ENCODE results near the gene NRBF2.

NRBF2 gene

GRCh38 chr10:63137306-63137705 is 4.2 kb downstream of the NRBF2 start:
- Histone ChIP-seq H3K27ac (peak overlapping the region; percentile 54), H3K4me1 (ENCODE audit: control insufficient read depth in 1 of 2, insufficient read depth in 1 of 2, low read depth in 1 of 2, low read length in 1 of 2) (peaks cover 64 to 84% of the 10 kb centered on the region in 2 experiments)

GRCh38 chr10:63140077-63140476 is 6.9 kb downstream of the NRBF2 start:
- Histone ChIP-seq H3K4me3 (ENCODE audit: low read depth in 1 of 2, low read length in 1 of 2) (no peak overlapping the region), H3K27ac (peak overlapping the region; percentile 63), H3K9me3 (no peaks in the 10 kb centered on the region), H3K4me1 (ENCODE audit: control insufficient read depth in 1 of 2, insufficient read depth in 1 of 2, low read depth in 1 of 2, low read length in 1 of 2) (peaks cover 69 to 87% of the 10 kb centered on the region in 2 experiments), H3K27me3 (no peaks in the 10 kb centered on the region), H3K36me3 (peaks cover 46% of the 10 kb centered on the region)
- no peak for TF ChIP-seq CTCF (IDR thresholded peaks at IDR 0.05)

More at GRCh38 chr10:63137306-63137705, 4.2 kb downstream of the NRBF2 start:
- Histone ChIP-seq H3K36me3 (peaks cover 41% of the 10 kb centered on the region), H3K27me3 (no peaks in the 10 kb centered on the region), H3K4me3 (ENCODE audit: low read depth in 1 of 2, low read length in 1 of 2) (peak overlapping the region; percentile 21 to 96), H3K9me3 (no peaks in the 10 kb centered on the region)
- TF ChIP-seq CTCF (IDR thresholded peaks at IDR 0.05) = no peak

GRCh38 chr10:63142136-63142535 is 9.0 kb downstream of the NRBF2 start:
- no peaks in the 10 kb centered on the region for H3K27me3 ChIP-seq
- no peak overlapping the region for H3K4me3 ChIP-seq (ENCODE audit: low read depth in 1 of 2, low read length in 1 of 2)

GRCh38 chr10:63143987-63144386 is 10.9 kb downstream of the NRBF2 start:
- Histone ChIP-seq H3K27me3 (no peaks in the 10 kb centered on the region), H3K27ac (peak overlapping the region; percentile 73), H3K36me3 (peaks cover 71% of the 10 kb centered on the region), H3K4me3 (ENCODE audit: low read depth in 1 of 2, low read length in 1 of 2) (no peak overlapping the region), H3K4me1 (ENCODE audit: control insufficient read depth in 1 of 2, insufficient read depth in 1 of 2, low read depth in 1 of 2, low read length in 1 of 2) (peaks cover 39 to 66% of the 10 kb centered on the region in 2 experiments), H3K9me3 (no peaks in the 10 kb centered on the region)
- TF ChIP-seq CTCF (IDR thresholded peaks at IDR 0.05) = no peak

More at GRCh38 chr10:63142136-63142535, 9.0 kb downstream of the NRBF2 start:
- peak overlapping the region; percentile 63 for H3K27ac ChIP-seq
- H3K36me3 ChIP-seq = peaks cover 60% of the 10 kb centered on the region
- H3K4me1 ChIP-seq (ENCODE audit: control insufficient read depth in 1 of 2, insufficient read depth in 1 of 2, low read depth in 1 of 2, low read length in 1 of 2) = peaks cover 51 to 79% of the 10 kb centered on the region in 2 experiments
- TF ChIP-seq CTCF (IDR thresholded peaks at IDR 0.05) = no peak
- no peaks in the 10 kb centered on the region for H3K9me3 ChIP-seq

- Histone ChIP-seq H3K36me3 (peaks cover 69% of the 10 kb centered on the region), H3K4me1 (ENCODE audit: control insufficient read depth in 1 of 2, insufficient read depth in 1 of 2, low read depth in 1 of 2, low read length in 1 of 2) (peaks cover 24 to 52% of the 10 kb centered on the region in 2 experiments), H3K9me3 (no peaks in the 10 kb centered on the region), H3K27me3 (no peaks in the 10 kb centered on the region), H3K27ac (peak overlapping the region; percentile 46), H3K4me3 (ENCODE audit: low read depth in 1 of 2, low read length in 1 of 2) (no peak overlapping the region)
- TF ChIP-seq CTCF (IDR thresholded peaks at IDR 0.05) = no peak
These were observed 12.7 kb downstream of the NRBF2 start for GRCh38 chr10:63145782-63146181.

- peaks cover 71% of the 10 kb centered on the region for H3K36me3 ChIP-seq
- no peaks in the 10 kb centered on the region for H3K27me3 ChIP-seq
- H3K9me3 ChIP-seq = no peaks in the 10 kb centered on the region
- no peak for TF ChIP-seq CTCF (IDR thresholded peaks at IDR 0.05)
- H3K4me1 ChIP-seq (ENCODE audit: control insufficient read depth in 1 of 2, insufficient read depth in 1 of 2, low read depth in 1 of 2, low read length in 1 of 2) = peaks cover 24 to 52% of the 10 kb centered on the region in 2 experiments
- no peak overlapping the region for H3K4me3 ChIP-seq (ENCODE audit: low read depth in 1 of 2, low read length in 1 of 2)
- peak overlapping the region; percentile 46 for H3K27ac ChIP-seq
These were observed 13.4 kb downstream of the NRBF2 start for GRCh38 chr10:63146503-63146902.
